ENCODE results near the gene DLG2.
A peak's percentile ranks its signal among the peaks of the same experiment; 100 is the strongest.
"Not testable (repeated sequence)": the region's sequence is repeated elsewhere in the genome, so short reads cannot be mapped to it uniquely, and the experiment has no call there.

Gene DLG2

DNA sequence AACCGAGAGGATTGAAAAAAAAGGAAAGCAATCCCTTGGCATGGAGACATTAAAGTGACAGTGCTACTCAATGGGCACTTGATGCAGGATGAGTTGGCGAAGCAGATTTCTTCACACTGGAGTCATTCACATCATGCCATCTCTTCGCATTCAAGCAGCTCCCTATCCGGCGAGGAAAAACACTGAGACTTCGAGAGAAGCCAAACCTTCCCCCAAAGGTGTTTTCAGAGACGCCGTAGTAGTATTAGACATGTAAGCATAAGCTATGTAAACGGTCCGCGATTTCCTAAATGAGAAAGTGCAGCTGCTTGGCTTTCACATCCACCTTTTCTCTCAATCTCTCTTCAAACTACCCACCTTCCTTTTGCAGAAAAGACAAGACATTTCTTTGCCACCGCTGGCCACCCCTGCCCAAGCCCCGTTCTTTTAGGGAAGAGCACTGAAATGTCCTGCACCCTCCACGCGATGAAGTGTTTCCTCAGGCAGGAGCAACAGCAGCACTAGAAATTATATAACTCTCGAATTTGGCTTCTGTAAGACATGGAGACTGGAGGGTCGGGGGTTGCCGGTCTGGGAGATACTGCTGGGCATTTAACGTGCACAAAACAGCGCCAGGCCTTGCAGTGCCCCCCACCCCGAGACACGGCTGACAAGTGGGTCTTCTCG lies at the start of gene DLG2:
TSS of gene DLG2 (minus strand) at position 13 of the 666 bp plus-strand sequence.
- DNase-seq (ENCODE audit: low read depth in 4 of 4, low spot score in 1 of 4): no peak

DNA sequence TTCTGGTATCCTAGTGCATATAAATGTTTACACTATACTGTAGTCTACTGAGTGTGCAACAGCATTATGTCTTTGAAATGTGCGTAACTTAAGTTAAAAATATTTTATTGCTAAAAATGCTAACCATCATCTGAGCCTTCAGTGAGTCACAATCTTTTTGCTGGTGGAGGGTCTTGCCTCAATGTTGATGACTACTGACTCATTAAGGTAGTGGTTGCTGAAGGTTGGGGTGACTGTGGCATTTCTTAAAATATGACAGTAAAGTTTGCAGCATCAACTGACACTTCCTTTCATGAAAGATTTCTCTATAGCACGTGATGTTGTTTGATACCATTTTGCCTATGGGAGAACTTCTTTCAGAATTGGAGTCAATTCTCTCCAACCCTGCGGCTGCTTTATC lies 46.2 kb upstream of the DLG2 start:
- no peak for DNase-seq (ENCODE audit: low read depth in 4 of 4, low spot score in 1 of 4)

DNA sequence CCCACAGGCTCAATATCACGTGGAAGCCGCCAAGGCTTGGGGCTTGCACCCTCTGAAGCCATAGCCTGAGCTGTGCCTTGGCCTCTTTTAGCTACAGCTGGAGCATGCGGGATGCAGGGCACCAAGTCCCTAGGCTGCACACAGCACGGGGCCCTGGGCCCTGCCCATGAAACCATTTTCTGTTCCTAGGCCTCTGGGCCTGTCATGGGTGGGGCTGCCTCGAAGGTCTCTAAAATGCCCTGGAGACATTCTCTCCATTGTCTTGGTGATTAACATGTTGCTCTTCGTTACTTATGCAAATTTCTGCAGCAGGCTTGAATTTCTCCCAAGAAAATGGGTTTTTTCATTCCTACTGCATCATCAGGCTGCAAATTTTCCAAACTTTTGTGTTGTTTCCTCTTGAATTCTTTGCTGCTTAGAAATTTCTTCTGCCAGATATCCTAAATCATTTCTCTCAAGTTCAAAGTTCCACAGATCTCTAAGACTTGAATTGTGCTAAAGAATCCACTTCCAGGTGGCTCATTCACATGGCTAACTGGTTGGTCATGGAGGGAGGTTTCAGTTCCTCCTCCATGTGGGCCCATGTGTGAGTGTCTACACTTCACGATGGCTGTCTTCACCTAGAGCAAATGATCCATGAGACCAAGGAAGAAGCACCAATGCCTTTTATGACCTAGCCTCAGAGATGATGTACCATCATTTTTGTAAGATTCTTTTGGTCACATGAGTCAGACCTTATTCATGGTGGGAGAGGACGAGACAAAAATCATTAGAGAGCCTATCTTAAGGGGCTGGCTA lies 45.2 kb upstream of the DLG2 start:
- DNase-seq (ENCODE audit: low read depth in 4 of 4, low spot score in 1 of 4): no peak

DNA sequence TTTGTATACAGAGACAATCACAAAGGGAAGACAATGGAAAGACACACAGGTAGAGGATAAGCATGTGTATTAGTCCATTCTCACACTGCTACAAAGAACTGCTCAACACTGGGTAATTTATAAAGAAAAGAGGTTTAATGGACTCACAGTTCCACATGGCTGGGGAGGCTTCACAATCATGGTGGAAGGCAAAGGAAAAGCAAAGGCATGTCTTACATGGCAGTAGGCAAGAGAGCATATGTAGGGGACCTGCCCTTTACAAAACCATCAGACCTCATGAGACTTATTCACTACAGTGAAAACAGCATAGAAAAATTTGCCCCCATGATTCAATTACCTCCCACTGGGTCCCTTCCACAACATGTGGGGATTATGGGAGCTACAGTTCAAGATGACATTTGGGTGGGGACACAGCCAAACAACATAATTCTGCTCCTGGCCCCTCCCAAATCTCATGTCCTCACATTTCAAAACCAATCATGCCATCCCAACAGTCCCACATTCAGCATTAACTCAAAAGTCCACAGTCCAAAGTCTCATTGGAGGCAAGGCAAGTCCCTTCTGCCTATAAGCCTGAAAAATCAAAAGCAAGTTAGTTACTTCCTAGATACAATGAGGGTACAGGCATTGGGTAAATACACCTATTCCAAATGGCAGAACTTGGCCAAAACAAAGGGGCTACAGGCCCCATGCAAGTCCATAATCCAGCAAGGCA lies 44.0 kb upstream of the DLG2 start:
- not testable (repeated sequence) for DNase-seq (ENCODE audit: low read depth in 4 of 4, low spot score in 1 of 4)

DNA sequence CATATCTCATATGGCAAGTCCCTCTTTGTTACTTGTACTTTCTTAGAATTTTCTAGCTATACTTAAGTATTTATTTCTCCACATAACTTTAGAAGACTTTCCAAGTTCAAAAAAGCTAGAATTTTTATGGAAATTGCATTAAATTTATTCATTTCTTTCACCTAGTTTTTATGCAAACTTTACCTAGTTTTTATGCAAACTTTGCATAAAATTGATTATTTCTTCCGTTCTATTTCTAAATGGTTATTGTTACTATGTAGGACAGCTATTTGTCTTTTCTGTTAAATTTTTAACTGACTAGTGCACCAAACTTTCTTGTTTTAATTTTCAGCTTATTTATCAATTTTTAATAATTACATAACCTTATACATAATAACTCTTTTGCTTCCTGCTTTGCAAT lies 41.0 kb upstream of the DLG2 start:
- DNase-seq (ENCODE audit: low read depth in 4 of 4, low spot score in 1 of 4): no peak

DNA sequence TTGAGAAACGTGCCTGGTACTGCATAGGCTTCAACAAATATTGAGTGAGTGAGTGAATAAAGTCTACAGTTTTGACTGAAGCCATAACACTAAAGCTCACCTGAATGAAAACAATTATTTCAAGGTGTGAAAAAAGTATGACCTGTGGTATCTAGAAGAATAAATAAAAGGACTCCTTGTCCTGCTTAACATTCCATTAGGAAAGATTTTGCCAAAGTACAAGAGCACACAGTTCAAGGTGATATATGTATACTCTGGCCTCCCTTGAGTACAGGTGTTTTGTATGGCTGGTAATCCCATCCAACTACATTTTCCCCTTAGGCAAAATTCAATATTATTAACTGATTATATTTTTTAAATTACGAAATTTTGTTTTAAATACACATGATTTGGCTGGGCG lies 39.5 kb upstream of the DLG2 start:
- DNase-seq (ENCODE audit: low read depth in 4 of 4, low spot score in 1 of 4): no peak

DNA sequence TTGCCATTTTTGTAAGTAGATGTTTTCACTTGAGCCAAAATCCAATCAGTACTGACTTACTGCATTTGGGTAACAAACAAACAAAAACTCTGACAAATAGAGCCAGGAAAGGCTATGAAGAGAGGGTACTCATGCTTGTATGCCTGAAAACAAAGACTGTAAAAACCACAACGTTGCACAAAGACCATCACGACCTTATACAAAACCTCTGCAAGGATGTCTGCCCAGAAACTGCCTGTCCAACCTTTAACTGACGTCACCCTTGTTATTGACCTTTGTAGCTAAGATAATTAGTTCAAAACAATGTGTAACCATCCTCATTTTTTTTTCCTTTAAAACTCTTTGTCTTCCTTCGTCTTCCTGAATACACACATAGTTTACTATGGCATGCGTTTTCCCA lies 38.6 kb upstream of the DLG2 start:
- no peak for DNase-seq (ENCODE audit: low read depth in 4 of 4, low spot score in 1 of 4)

DNA sequence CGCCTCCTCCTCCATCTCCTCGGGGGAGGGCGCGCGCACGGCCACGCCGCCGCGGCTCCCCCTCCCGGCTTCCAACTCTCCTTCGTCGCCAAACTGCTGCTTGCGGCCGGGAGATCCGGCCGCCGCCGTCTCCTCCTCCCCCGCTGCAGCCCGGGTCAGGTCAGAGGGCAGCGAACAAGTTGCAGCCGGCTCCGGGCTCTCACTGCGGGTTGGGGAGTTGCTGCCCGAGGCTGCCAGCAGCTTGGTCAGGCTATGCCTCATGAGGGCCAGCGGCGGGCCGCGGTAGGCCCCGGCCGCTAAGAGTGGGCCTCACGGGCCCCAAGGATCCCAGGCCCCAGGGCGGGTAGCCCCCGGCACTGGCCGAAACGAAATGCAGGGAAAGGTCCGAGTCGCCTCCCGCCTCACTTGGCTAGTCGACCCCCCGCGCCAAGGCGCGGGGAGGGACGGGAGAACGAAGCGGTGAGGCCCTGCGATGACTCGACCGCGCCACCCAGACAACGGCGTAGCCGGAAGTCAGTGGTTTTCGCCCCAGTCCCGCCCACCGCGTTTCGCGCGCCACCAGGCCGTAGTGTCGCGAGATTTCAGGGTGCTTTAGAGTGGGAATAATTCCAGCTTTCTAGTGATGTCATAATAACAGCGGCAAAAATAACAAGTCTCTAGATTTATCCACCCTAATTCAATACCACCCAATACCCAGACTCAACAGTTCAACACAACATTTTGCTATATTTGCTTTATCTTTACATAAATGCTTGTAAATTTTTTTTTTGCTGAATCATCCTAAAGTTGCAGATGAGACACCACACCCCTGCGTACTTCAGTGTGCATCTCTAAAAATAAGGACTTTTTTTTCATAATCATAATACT lies 37.7 kb upstream of the DLG2 start, which contains the start of gene CREBZF:
TSS of gene CREBZF (minus strand) at position 515 of the 867 bp plus-strand sequence. CDS start at position 261, 254 bp downstream.
- peak; percentile 87 to 93 (median 90) for DNase-seq (ENCODE audit: low read depth in 4 of 4, low spot score in 1 of 4)

DNA sequence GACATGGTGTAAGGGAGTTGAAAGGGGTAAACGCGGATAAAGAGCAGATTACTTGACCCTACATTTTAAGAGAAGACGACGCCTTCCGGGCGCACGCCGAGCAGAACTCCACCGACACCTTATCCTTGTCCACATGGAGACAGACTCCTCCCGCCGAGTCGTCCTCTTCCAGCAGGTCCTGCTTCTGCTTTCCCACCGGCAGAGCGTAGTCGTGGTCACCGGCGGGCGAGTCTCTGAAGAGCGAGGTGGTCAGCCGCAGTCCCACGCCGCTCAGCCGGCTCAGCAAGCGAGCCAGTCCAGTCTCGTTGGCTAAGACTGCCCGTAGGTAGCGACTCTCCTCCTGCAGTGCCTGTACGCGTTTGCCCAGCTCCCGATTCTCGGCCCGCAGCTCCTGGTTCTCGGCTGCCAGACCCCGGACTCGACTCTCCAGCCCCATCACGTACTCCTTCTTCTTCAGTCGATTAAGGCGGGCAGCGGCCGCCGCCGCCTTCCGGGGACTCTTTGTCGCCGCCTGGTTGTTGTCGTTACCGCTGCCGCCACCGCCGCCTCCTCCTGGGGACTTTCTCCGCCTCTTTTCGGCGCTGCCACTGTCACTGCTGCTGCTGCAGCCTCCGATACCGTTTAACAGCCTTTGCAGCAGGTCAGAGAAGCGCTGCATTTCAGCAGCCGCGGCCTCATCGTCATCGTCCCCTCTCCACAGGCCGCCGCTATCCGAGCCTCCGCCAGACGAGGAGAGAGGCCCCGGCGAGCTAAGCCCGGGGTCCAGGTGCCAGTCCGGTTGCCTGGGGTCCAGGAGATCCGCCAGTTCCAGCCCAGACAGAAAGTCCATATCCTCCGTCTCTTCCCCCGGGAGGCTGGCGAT lies 36.8 kb upstream of the DLG2 start:
- peak; percentile 60 to 75 (median 72) for DNase-seq (ENCODE audit: low read depth in 4 of 4, low spot score in 1 of 4)

DNA sequence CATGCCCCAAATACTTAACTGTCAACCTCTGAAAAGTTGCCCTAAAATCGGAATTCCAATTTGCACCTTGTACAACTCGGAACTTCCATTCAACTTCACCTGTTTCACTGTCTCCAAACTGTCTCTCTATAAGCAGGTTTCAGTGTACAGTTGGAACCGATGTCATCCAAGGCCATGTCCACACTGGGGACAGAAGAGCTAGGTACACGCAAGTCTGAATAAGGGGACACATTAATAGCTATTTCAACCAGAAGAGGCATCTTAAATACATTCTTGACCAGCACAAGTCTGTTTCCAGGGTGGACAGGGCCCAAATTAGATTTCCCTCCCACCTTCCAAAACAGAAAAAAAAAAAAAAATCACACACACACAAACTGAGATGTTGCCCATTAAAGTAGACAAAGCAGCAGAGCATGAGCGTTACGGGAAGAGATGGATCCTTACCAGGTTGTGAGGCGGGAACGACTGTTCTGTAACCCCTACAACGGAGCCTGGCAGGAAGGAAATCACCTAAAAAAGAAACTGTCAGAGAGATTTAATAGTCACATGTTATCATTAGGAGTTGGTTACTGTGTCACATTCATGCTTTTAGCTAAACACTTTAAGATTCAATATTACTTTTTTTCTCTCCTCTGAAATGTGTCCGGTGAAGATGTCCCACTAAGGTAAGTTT lies 36.1 kb upstream of the DLG2 start:
- DNase-seq (ENCODE audit: low read depth in 4 of 4, low spot score in 1 of 4): no peak

DNA sequence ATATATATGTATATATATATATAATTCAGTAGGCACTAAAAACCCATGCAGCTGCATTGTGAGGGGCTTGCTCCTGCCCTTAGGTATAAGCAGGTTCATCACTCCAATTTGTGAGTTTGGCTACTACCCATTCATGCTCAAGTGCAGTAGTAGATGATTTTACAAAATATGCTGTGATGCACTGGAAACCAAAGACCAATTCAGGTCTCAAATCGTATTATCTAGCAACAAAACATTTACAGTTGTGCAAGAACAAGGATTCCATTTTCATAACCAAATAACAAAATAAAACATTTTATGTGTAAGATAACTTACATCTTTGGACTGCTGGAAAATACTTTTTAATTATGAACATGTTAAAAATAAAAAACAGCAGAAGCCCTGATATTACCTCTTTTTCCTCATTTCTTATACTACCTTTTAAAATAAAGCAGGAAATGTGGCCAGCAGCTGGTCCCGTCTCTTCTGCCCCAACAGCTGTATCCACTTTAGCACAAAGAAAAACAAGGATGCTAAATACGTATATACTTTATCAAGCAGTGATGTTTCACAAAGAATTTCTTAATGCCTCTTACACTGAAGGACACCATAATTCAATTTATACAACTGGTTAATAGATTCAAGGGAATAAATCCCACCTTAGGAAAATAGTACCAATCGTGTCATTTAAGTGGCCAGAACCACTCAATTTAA lies 35.0 kb upstream of the DLG2 start:
- DNase-seq (ENCODE audit: low read depth in 4 of 4, low spot score in 1 of 4): no peak

DNA sequence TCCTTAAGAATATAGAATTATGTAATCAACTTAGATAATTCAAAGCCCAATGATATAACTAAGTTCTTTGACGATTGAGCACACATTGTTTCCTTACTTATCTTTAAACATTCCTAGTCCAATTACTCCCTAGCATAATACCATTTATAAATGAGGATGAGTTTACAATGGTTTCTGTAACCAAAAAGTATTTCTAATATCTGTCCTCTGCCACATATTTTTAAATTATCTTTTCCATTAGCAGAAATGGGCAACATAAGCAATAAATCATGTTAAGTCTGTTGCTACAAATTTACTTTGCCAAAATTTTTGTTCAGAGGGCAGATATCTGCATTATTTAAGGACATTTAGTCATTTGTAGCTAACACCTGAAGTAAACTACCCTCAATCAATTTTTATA lies 31.0 kb upstream of the DLG2 start:
- DNase-seq (ENCODE audit: low read depth in 4 of 4, low spot score in 1 of 4): no peak

DNA sequence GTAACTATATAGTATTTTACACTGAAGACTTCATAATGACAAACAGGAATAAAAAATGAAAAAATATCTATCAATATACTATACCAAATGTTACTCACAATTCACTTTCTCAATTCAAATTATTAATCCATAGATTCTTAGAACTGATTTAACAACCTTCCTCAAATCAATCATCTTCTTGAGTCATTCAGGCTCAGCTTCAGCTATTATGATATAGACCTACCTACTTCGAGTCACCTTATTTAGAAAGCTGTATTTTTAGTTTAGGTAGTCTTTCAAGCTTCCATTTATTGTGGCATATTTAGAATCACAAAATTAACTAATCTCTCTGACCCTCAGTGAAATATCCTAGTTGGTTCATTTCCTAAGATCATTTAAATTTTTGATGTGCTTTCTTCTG lies 29.6 kb upstream of the DLG2 start:
- no peak for DNase-seq (ENCODE audit: low read depth in 4 of 4, low spot score in 1 of 4)

DNA sequence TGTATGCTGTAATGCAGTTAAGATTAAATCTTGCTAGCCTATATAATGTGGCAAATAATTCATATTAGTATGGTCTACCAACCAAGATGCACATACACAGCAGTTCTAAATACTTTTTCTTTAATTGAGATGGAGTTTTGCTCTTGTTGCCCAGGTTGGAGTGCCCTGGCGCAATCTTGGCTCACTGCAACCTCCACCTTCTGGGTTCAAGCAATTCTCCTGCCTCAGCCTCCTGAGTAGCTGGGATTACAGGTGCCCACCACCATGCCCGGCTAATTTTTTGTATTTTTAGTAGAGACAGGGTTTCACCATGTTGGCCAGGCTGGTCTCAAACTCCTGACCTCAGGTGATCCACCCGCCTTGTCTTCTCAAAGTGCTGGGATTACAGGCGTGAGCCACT lies 27.2 kb upstream of the DLG2 start:
- DNase-seq (ENCODE audit: low read depth in 4 of 4, low spot score in 1 of 4): not testable (repeated sequence)

DNA sequence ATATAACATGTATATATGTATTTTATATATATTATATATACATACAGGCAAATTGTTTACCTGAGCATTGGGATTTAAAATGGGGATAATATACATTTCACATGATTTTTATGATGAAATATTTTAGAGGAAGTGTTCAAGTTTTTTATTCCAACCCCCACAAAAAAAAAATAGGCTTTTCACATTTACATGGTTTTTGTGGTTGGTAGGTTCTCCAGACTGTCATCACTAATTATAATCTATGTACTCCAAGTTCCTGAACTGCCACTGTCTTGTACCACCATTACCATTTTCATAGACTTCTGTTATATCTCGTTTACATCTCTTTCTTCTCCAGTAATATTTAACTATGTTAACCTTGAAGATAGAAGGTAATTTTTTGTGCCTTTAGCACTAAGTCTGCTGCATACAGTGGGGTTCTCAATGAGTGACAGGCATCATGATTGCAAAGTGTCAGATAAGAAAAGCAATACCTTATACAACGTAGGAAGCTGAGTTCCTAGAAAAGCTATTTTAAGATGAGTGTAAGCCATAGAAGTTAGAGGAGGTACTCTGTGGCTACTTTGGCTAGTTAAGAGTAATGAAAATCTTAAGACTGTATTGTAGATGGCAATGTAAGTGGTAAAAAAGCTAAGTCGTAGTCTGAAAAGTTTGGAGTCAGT lies 25.8 kb upstream of the DLG2 start:
- no peak for DNase-seq (ENCODE audit: low read depth in 4 of 4, low spot score in 1 of 4)

DNA sequence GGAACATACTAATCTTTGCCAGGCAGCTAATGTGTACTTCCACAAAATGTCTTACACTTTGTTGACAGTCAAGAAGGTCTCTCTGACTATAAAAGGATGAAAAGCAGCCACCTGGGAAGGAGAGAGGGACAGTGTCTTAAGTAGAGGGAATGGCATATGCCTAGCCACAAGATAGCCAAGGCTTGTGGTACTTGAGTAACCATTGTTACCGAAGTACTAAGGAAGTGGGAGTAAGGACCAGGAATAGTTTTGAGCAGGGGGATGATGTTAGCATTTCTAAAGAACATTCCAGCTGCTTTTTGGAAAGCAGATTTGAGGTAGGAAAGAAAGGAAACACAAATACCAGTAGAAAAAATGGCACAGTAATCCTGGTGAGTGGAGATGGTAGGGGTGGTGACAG lies 24.0 kb upstream of the DLG2 start:
- DNase-seq (ENCODE audit: low read depth in 4 of 4, low spot score in 1 of 4): no peak

DNA sequence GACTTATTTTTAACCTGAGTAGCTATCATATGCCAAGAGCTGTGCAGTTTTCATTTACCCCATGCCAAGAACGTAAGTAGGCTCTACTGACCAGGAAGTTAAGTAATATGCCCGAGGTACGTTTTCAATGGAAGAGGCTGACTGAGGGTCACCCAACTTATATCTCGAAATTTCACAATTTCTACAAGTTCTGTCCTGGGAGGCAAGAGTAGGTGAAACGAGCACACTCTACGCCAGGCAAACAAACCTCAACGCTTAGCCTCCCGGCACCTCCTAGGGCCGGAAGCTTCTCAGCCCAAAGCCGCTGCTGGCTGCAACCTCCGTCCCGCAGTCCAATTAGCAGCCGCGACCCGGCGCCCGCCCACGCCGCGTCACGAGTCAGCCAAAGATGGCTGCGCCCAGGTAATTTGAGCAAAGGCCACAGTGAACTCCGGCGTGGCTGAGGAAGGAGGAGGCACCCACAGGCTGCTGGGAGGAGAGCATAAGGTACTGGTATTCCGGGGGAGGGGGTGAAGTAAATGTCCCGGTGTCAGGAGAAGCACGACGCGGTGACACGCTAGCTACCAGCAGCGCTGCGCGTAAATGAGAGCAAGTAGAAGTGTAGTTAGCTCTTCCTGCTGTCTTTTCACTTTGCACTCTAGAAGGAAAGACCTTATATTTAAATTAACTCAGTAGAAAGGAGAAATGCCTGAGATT lies 20.6 kb upstream of the DLG2 start, which contains the start of gene TMEM126A:
TSS of gene TMEM126A (plus strand) at position 364 of the 696 bp plus-strand sequence. CDS start 2,289 bp downstream, outside the sequence.
- peak; percentile 81 to 91 (median 89) for DNase-seq (ENCODE audit: low read depth in 4 of 4, low spot score in 1 of 4)

DNA sequence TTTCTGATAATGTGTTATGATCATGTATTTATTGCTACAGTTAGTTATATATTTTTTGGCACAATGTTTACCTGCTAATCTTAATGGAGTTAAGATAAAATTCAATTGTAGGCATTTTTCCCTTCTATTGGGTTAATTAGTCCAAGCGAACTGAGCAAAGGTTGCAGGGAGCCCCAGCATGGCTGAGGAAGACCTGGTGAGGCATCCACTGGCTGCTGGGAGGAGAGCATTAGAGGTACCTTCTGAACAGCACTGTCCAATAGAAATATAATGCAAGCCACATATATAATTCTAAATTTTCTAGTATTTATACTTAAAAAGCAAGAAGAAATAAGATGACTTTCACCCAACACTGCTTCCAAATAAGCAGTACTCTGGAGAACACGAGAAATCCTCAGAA lies 19.9 kb upstream of the DLG2 start:
- no peak for DNase-seq (ENCODE audit: low read depth in 4 of 4, low spot score in 1 of 4)

All from stimulated activated CD4-positive, alpha-beta T cell treated with anti-CD3 and anti-CD28 coated beads, Interleukin-1b, Interleukin-23, amount 100 ng/mL, for 24 hours (primary cell).